Measurements from ENCODE around the gene MT1B. TPM values are rescaled to one million over a fixed set of nuclear protein-coding genes. Genes with fewer than 3 reads are reported as not detected.
"Not testable (repeated sequence)": the region's sequence is repeated elsewhere in the genome, so short reads cannot be mapped to it uniquely, and the experiment has no call there.

The MT1B gene
- total RNA-seq, 4 donors from 2014 or later: not detected

DNA sequence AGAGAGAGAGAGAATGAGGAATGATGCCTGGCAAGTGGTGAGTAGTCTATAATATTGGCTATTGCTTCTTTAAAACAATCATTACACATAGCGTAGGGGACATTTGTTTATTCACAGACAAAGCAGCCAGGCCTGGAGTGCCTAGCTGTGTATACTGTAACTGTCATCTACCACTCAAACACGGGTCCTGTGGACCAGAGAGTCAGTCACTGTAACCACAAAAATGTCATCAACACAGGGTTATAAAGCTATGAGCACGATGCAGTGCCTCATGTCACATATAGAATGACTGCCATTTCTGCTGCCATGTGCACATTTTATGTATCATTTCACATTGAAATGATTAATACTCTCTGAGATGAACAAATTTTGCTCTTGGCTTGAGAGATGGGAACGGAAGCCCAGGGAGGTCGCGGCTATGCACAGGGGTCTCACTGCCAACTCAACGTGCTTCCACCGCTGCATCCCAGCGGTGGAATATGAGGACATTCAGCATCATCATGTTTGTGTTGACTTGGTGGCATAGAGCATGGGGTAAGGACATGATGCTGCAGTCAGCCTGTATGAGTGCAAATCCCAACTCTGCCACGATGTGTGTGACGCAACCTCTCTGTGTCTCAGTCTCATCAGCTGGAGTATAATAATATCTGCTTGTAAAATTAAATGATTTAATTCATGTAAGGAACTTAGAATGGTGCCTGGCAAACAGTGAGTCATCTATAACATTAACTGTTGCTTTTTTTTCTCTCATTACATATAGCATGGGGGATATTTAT is 21.3 kb downstream of the MT1B start:
- intact Hi-C loops (cut with DNase I): no loop called here

DNA sequence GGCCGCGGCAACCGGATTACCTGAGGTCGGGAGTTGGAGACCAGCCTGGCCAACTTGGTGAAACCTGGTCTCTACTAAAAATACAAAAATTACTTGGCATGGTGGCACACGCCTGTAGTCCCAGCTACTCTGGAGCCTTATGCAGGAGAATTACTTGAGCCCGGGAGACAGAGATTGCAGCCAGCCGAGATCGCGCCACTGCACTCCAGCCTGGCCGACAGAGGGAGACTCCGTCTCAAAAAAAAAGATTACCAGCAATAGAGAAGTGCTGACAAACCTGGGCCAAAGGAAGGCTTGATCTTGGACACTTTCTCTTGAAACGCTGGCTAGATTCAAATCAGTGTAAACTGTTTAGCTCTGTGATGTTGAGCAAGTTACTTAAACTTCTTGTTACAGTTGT is 22.2 kb downstream of the MT1B start:
- H3K9me3 ChIP-seq: no peaks in the 10 kb centered on the region
- intact Hi-C loops (cut with DNase I): no loop called here
- H3K4me1 ChIP-seq: peaks cover 5 to 40% (median 19%) of the 10 kb centered on the region in 3 donors
- no peak overlapping the region for H3K4me3 ChIP-seq
- H3K36me3 ChIP-seq: no peaks in the 10 kb centered on the region
- no peak overlapping the region for H3K27ac ChIP-seq
- no peak for DNase-seq
- 27 to 51% methylated on average over 7 to 12 of the region's 12 CpGs for WGBS, 2 donors
- H3K27me3 ChIP-seq: peaks cover 0 to 71% (median 0%) of the 10 kb centered on the region in 4 donors
- no peak for TF ChIP-seq POLR2A (IDR thresholded peaks at IDR 0.05)
- TF ChIP-seq, protein P1, sequence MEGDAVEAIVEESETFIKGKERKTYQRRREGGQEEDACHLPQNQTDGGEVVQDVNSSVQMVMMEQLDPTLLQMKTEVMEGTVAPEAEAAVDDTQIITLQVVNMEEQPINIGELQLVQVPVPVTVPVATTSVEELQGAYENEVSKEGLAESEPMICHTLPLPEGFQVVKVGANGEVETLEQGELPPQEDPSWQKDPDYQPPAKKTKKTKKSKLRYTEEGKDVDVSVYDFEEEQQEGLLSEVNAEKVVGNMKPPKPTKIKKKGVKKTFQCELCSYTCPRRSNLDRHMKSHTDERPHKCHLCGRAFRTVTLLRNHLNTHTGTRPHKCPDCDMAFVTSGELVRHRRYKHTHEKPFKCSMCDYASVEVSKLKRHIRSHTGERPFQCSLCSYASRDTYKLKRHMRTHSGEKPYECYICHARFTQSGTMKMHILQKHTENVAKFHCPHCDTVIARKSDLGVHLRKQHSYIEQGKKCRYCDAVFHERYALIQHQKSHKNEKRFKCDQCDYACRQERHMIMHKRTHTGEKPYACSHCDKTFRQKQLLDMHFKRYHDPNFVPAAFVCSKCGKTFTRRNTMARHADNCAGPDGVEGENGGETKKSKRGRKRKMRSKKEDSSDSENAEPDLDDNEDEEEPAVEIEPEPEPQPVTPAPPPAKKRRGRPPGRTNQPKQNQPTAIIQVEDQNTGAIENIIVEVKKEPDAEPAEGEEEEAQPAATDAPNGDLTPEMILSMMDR (IDR thresholded peaks at IDR 0.05): peak; percentile 17 to 80 (median 70)

More for the DNA sequence above, 21.3 kb downstream of the MT1B start:
- 82 to 83% methylated on average over 11 of the region's 11 CpGs for WGBS, 2 donors
- H3K36me3 ChIP-seq: no peaks in the 10 kb centered on the region
- TF ChIP-seq, protein P1 (IDR thresholded peaks at IDR 0.05): no peak
- no peak for TF ChIP-seq POLR2A (IDR thresholded peaks at IDR 0.05)
- no peak overlapping the region for H3K27ac ChIP-seq
- peaks cover 13 to 40% (median 25%) of the 10 kb centered on the region in 3 donors for H3K4me1 ChIP-seq
- H3K9me3 ChIP-seq: no peaks in the 10 kb centered on the region
- peaks cover 0 to 81% (median 0%) of the 10 kb centered on the region in 4 donors for H3K27me3 ChIP-seq
- no peak overlapping the region for H3K4me3 ChIP-seq
- DNase-seq: no peak

DNA sequence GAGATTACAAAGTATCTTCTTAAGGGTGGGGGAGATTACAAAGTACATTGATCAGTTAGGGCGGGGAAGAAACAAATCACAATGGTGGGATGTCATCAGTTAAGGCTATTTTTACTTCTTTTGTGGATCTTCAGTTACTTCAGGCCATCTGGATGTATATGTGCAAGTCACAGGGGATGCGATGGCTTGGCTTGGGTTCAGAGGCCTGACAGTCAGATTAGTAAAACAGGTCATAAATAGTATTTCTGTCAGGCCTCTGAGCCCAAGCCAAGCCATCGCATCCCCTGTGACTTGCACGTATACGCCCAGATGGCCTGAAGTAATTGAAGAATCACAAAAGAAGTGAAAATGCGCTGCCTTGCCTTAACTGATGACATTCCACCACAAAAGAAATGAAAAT is 22.9 kb downstream of the MT1B start:
- H3K27ac ChIP-seq; H3K9me3 ChIP-seq; intact Hi-C loops (cut with DNase I); H3K4me3 ChIP-seq; H3K36me3 ChIP-seq; DNase-seq: not testable (repeated sequence)
- H3K27me3 ChIP-seq: peaks cover 0 to 65% (median 0%) of the 10 kb centered on the region in 4 donors
- 69 to 93% methylated on average over 6 of the region's 6 CpGs for WGBS, 2 donors
- H3K4me1 ChIP-seq: peaks cover 0 to 40% (median 12%) of the 10 kb centered on the region in 3 donors

DNA sequence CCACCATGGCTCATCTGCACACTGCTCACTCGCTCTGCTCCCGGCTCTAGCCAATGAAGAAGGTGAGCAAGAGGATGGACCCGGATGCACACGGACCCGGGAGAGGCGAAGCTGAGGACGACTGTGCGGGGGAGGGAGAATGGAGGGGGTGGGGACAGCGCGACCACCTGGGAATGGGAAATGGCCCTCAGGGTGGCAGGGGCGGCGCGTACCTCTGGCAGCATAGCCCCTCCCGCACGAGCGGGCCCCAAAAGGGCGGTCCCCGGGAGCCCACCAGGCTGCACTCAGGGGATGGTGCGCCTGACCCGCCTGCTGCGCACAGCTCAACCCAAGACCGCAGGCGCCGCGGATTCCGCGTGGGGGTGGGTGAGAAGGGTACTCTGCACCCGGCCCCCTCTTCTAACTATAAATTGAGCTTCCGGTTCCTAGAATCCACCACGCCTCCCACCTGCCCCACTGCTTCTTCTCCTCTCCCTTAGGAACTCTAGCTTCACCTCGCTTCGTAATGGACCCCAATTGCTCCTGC is 24.1 kb downstream of the MT1B start:
- H3K27me3 ChIP-seq: peaks cover 0 to 53% (median 0%) of the 10 kb centered on the region in 4 donors
- no peaks in the 10 kb centered on the region for H3K36me3 ChIP-seq
- H3K9me3 ChIP-seq: no peaks in the 10 kb centered on the region
- H3K4me1 ChIP-seq: peaks cover 0 to 41% (median 7%) of the 10 kb centered on the region in 3 donors
- no peak overlapping the region for H3K27ac ChIP-seq
- 31 to 34% methylated on average over 19 to 23 of the region's 32 CpGs for WGBS, 2 donors
- no peak for TF ChIP-seq POLR2A (IDR thresholded peaks at IDR 0.05)
- TF ChIP-seq, protein P1 (IDR thresholded peaks at IDR 0.05): no peak
- no peak for DNase-seq
- peak overlapping the region in 3 of 4 donors; percentile 17 to 40 (median 18) for H3K4me3 ChIP-seq
- intact Hi-C loops (cut with DNase I): no loop called here

DNA sequence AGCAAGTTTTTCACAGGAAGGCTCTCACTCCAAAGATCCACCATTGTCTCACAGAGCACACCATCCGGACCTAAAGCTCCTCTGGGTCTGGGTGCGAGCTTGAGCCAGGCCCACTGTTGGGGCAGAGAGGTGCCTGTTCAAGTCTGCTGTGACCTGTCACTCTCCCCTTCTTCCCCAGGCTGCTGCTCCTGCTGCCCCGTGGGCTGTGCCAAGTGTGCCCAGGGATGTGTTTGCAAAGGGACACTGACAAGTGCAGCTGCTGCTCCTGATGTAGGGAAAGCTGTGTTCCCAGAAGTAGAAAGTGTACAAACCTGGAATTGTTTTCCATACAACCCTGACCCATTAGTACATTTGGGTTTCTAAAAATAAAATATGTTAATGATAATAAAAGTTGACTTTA is 25.8 kb downstream of the MT1B start:
- DNase-seq: no peak
- H3K4me3 ChIP-seq: no peak overlapping the region
- no CpG with 5 or more reads among the region's 3 CpGs for WGBS, 2 donors
- no peak overlapping the region for H3K27ac ChIP-seq
- H3K36me3 ChIP-seq: no peaks in the 10 kb centered on the region
- H3K9me3 ChIP-seq: no peaks in the 10 kb centered on the region
- TF ChIP-seq, protein P1 (IDR thresholded peaks at IDR 0.05): no peak
- no peak for TF ChIP-seq POLR2A (IDR thresholded peaks at IDR 0.05)
- peaks cover 6 to 53% (median 12%) of the 10 kb centered on the region in 3 donors for H3K4me1 ChIP-seq
- H3K27me3 ChIP-seq: peaks cover 0 to 36% (median 0%) of the 10 kb centered on the region in 4 donors
- intact Hi-C loops (cut with DNase I): no loop called here

Data from esophagus squamous epithelium (tissue), 5 donors.